SK-N-DZ (cell line): Measurements from ENCODE around the gene LCE3A. TPM values are rescaled to one million over a fixed set of nuclear protein-coding genes. Genes with fewer than 3 reads are reported as not detected.
"Not testable (repeated sequence)": the region's sequence is repeated elsewhere in the genome, so short reads cannot be mapped to it uniquely, and the experiment has no call there.

Source experiments
- DNase-seq: peaks from one replicate; pipeline ENCODE4 v3.0.0-alpha.2; 2015; ENCODE audit warnings: low spot score
- polyA plus RNA-seq, 2 experiments: library from polyadenylated mRNA; depleted of rRNA; stranded (reverse); fragments of >200 nt; gene quantifications; 2 replicates each; pipeline ENCODE4 v1.2.3, GENCODE V29; 2014

LCE3A gene
- not detected in 2 replicates for polyA plus RNA-seq (2014; cell fraction: cytosol; rRNA removed)
- polyA plus RNA-seq (2014; cell fraction: nucleus; rRNA removed) = not detected in 2 replicates

DNA sequence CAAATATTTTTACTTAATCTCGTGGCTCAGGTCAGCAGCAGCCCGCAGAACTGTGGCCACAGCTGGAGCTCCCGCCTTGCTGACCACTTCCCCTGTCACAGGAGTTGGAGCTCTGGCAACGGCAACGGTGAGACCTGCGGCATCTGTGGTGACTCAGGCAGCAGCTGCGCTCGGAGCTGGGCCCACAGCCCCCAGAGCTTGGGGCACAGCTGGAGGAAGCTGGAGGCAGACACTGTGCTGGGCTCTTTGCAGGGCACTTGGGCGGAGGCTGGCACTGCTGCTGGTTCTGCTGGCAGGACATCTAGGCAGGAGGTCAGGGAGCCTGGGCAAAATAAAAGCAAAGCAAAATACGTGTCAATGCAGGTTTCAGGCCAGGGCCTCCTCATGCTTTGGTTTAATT is at the start of gene LCE3A:
Gene LCE3A (minus strand): TSS at position 301 of the 400 bp plus-strand sequence. CDS start 0 bp downstream, at position 301.
- DNase-seq = no peak

DNA sequence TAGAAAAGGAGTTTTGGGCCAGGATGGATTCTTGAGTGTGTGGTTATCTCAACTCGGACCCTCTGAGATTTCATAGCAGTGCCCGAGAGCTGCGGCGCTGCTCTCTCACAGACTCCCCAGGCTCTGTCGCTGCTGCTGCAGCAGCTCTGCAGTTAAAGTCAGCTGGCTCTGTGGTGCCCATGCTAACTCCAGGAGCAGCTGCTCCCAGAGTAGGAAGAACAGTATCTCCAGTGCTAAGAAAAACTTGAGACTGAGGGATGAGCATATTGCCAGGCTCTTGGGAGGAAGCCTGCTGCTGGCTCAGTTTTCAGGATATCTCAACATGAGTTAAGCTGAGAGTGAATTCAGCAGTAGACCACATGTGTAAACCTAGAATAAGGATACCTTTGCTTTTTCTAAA is 44.7 kb upstream of the LCE3A start:
- no peak for DNase-seq

GRCh38 chr1:152666171-152666570 is 43.3 kb upstream of the LCE3A start:
- not testable (repeated sequence) for DNase-seq

- no peak for DNase-seq
Measured at GRCh38 chr1:152663098-152663497, 40.2 kb upstream of the LCE3A start, which contains the start of gene LCE2D. TSS of gene LCE2D (plus strand) at chr1:152663380. CDS start at chr1:152664106, 726 bp downstream.

DNA sequence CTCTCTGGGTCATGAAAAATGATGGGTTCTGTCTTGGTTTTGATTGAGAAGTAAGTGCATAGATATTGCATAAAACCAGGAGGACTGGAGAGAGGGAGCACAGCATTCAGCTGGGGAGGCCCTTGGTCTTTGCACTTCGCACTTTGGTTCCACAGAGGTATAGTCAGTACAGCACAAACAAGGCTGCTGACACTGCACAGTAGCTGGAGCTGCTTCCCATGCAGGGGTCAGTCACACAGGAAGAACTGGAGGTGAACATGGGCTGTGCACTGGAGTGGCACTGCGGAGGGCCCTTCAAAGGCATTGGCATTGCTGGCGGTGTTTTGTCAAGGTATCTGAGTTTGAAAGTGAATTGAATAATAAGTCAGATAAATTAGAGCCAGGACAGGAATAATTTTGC is 35.7 kb upstream of the LCE3A start:
- DNase-seq = no peak

DNA sequence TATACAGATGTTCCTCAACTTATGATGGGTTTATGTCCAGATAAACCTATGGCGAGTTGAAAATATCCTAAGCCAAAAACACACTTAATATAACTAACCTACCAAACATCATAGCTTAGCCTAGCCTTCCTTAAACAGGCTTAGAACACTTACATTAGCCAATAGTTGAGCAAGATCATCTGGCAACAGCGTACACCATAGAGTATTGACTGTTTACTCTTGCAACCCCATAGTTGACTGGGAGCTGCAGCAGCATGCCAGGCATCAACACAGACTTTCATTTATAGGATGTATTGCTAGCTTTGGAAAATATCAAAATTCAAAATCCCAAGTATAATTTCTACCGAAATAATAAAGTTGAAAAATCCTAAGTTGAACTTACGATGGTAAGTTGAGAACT is 34.8 kb upstream of the LCE3A start:
- no peak for DNase-seq

GRCh38 chr1:152656459-152656858 is 33.6 kb upstream of the LCE3A start:
- no peak for DNase-seq

DNA sequence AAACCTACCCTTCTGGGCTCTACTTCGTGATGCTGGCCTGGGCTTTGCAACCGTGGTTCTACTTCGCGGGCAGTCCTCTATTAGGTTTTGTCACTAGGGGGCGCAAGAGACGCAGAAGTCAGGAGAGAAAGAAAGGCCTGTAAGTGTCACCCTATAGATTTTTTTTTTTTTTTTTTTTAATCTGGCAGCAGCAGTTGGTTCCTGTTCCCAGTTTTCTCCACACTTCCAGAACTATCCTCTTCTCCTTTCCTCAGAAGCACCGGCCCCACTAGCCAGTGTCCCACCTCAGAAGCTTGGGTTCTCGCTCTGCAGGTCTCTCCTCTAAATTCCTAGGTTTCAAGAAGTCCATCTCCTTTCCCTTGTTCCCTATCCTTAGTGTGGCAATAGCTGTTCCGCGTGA is 31.2 kb upstream of the LCE3A start:
- peak; percentile 51 for DNase-seq

- DNase-seq = no peak
Measured at GRCh38 chr1:152646656-152647055, 23.8 kb upstream of the LCE3A start.

GRCh38 chr1:152645146-152645545 is 22.2 kb upstream of the LCE3A start:
- no peak for DNase-seq

GRCh38 chr1:152643945-152644344 is 21.0 kb upstream of the LCE3A start:
- no peak for DNase-seq

GRCh38 chr1:152640351-152640750 is 17.4 kb upstream of the LCE3A start:
- no peak for DNase-seq

GRCh38 chr1:152630596-152630995 is 7.7 kb upstream of the LCE3A start:
- DNase-seq = no peak

GRCh38 chr1:152626744-152627143 is 3.8 kb upstream of the LCE3A start:
- DNase-seq = no peak

- DNase-seq = no peak
Measured at GRCh38 chr1:152623203-152623844, 421 bp upstream of the LCE3A start.

- DNase-seq = no peak
Measured at GRCh38 chr1:152621993-152622392, 910 bp downstream of the LCE3A start.

DNA sequence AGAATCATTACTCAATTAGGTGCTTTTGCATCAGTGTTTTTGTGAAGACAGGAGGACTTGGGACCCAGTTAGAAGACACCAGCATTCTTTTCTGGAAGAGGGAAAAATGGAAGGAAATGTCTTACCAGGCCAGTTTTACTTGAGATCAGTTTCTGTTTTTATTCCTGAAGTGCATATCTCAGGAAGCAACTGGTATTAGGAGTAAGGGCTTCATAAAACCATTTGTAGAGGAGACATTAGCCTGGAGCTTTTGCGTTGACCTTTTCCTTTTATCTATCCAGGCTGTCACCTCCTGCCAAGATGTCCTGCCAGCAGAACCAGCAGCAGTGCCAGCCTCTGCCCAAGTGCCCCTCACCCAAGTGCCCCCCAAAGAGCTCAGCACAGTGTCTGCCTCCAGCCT is 9.4 kb downstream of the LCE3A start, which contains the start of gene LCE3B:
Gene LCE3B (plus strand): TSS at position 301 of the 400 bp plus-strand sequence. CDS start 0 bp downstream, at position 301.
- no peak for DNase-seq

DNA sequence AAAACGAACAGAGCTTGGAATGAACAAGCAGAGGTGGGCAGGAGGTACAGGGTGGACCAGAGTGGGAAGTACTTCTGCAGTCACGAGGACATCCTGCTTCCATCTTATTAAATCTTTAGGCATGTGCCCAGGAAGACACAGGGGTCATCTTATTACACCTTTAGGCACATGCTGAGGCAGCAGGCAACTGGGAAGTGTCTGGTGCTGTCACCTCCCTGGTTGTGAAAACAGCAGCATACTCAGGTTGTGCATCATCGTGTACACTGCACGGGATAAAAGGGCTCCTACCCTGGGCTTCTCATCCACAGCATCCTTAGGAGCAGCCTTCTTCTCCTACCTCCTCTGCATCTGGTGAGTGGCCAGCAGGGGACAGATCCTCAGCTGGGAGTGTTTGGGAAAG is 23.0 kb downstream of the LCE3A start, which contains the start of gene LCE3C:
Gene LCE3C (plus strand): TSS at position 301 of the 400 bp plus-strand sequence. CDS start 498 bp downstream, outside the sequence.
- DNase-seq = no peak

- no peak for DNase-seq
Measured at GRCh38 chr1:152596986-152597385, 25.9 kb downstream of the LCE3A start.

GRCh38 chr1:152585586-152585985 is 37.3 kb downstream of the LCE3A start:
- DNase-seq = no peak

GRCh38 chr1:152582647-152583046 is 40.3 kb downstream of the LCE3A start:
- DNase-seq = no peak

- DNase-seq = no peak
Measured at GRCh38 chr1:152580433-152580832, 42.5 kb downstream of the LCE3A start, which contains the start of gene LCE3D. TSS of gene LCE3D (minus strand) at chr1:152580516. CDS start at chr1:152579936, 580 bp downstream.

DNA sequence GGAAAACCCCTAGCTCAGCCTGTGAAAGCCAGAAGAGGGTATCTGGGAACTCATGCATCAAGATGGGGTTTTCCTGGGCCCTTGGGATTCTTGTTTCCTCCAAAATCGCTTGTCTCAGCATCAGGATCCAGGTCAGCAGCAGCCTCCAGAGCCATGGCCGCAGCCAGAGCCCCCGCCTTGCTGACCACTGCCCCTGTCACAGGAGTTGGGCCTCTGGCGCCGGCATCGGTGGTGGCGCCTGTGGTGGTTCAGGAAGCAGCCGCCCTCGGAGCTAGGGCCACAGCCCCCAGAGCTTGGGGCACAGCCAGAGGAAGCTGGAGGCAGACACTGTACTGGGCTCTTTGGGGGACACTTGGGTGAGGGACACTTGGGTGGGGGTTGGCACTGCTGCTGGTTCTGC is 43.4 kb downstream of the LCE3A start:
- not testable (repeated sequence) for DNase-seq
